RWPE2 (cell line): ENCODE data around the gene MACO1.
"Not testable (repeated sequence)": the region's sequence is repeated elsewhere in the genome, so short reads cannot be mapped to it uniquely, and the experiment has no call there.

ENCODE experiments used
- ATAC-seq: fragments of 200-7000 bp; cut with Tn5 transposase; 3 replicates; pipeline ENCODE4 v1.9.1; 2021; ENCODE audit warnings: low read depth
- DNase-seq: peaks from one replicate; pipeline ENCODE4 v3.0.0-alpha.2; 2020; ENCODE audit warnings: low spot score
- H3K27ac ChIP-seq: fragments of 450-650 bp; 2 replicates; pipeline ENCODE4 v1.5.1; 2017; ENCODE audit warnings: mild to moderate bottlenecking; ENCODE audit not compliant: poor library complexity, severe bottlenecking
- H3K27me3 ChIP-seq: fragments of 250-450 bp; sonication (Bioruptor Pico); 2 replicates; pipeline ENCODE4 v1.5.1; 2021; ENCODE audit warnings: mild to moderate bottlenecking, moderate library complexity; ENCODE audit not compliant: insufficient read depth, poor library complexity, severe bottlenecking
- H3K36me3 ChIP-seq: fragments of 250-450 bp; sonication (Bioruptor Pico); 2 replicates; pipeline ENCODE4 v1.5.1; 2020; ENCODE audit warnings: low read depth, mild to moderate bottlenecking, moderate library complexity
- H3K4me1 ChIP-seq: fragments of 250-450 bp; sonication (Bioruptor Pico); 2 replicates; pipeline ENCODE4 v1.5.1; 2021; ENCODE audit warnings: mild to moderate bottlenecking, moderate library complexity; ENCODE audit not compliant: insufficient read depth, poor library complexity, severe bottlenecking
- H3K4me3 ChIP-seq: fragments of 250-450 bp; sonication (Bioruptor Pico); 2 replicates; pipeline ENCODE4 v1.5.1; 2021; ENCODE audit warnings: mild to moderate bottlenecking, moderate library complexity; ENCODE audit not compliant: severe bottlenecking
- H3K9me3 ChIP-seq: fragments of 250-450 bp; sonication (Bioruptor Pico); 2 replicates; pipeline ENCODE4 v1.5.1; 2021; ENCODE audit warnings: mild to moderate bottlenecking, moderate library complexity; ENCODE audit not compliant: severe bottlenecking
- TF ChIP-seq, protein P1 (sequence below): fragments of 450-650 bp; IDR thresholded peaks from one replicate; pipeline ENCODE4 v1.5.1; 2017; ENCODE audit warnings: mild to moderate bottlenecking, moderate library complexity; ENCODE audit not compliant: poor library complexity, severe bottlenecking

MACO1 gene

DNA sequence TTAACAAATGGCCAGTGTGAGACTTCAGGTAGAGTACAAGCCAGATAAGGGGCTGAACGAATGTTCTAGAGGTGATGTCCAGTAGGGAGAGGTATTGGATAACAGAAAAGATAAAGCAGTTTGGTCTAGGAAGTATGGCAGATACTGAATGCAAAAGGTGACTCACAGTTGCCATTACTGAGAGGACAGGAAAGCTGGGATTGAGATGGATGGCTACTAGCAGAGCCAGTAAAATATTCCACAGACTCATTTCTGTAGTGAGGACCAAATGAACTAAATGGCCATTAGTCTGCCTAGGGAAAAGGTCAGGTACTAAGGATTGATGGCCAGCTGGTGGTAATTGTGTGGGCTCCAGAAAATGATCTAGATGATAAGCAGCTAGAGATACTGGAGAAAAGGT lies 11.5 kb downstream of the MACO1 start:
- Histone ChIP-seq H3K27me3 (no peaks in the 10 kb centered on the region), H3K4me1 (peaks cover 10% of the 10 kb centered on the region), H3K4me3 (no peak overlapping the region), H3K27ac (no peak overlapping the region), H3K36me3 (peaks cover 3% of the 10 kb centered on the region; the same call in 1 of the 2 replicates), H3K9me3 (no peaks in the 10 kb centered on the region)
- TF ChIP-seq, protein P1, sequence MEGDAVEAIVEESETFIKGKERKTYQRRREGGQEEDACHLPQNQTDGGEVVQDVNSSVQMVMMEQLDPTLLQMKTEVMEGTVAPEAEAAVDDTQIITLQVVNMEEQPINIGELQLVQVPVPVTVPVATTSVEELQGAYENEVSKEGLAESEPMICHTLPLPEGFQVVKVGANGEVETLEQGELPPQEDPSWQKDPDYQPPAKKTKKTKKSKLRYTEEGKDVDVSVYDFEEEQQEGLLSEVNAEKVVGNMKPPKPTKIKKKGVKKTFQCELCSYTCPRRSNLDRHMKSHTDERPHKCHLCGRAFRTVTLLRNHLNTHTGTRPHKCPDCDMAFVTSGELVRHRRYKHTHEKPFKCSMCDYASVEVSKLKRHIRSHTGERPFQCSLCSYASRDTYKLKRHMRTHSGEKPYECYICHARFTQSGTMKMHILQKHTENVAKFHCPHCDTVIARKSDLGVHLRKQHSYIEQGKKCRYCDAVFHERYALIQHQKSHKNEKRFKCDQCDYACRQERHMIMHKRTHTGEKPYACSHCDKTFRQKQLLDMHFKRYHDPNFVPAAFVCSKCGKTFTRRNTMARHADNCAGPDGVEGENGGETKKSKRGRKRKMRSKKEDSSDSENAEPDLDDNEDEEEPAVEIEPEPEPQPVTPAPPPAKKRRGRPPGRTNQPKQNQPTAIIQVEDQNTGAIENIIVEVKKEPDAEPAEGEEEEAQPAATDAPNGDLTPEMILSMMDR = no peak
- ATAC-seq = peak; percentile 46; the same call in 1 of the 3 replicates
- no peak for DNase-seq

DNA sequence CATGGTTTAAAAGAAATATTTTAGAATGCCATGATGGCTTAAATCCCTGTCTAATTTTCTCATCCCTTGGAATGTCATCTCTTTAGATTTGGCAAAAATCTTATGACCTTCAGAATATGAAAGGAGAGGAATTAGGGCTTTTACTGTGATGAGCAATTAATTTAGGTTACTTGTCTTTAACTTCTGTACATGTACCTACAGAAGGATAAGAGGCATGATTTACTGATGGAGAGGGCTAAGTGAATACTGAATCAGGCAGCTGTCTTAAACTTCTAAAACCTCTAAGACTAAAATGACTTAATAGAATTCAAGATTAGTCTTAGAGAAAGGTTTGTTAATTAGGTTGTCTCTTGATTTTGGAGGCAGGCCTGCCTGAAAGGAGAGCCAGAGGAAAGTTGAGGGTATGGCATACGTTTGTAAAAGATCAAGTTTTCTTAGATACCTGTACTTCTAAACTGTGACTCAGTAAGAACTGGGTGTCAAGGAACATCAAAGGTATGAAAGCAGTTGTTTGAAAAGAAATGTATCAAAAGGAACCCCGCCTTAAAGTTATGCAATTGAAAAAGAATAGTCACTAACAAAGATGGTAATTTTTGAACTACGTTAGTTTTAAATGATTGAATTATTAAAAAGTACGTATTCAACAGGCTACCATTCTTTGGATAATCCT lies 12.5 kb downstream of the MACO1 start:
- DNase-seq = no peak
- Histone ChIP-seq H3K36me3 (peaks cover 5% of the 10 kb centered on the region; the same call in 1 of the 2 replicates), H3K27me3 (no peaks in the 10 kb centered on the region), H3K27ac (no peak overlapping the region), H3K4me1 (peaks cover 10% of the 10 kb centered on the region), H3K9me3 (no peaks in the 10 kb centered on the region), H3K4me3 (no peak overlapping the region)
- TF ChIP-seq, protein P1 = no peak
- ATAC-seq = 0 out of 3 replicates have a peak, but pooled peaks have one; percentile 23

DNA sequence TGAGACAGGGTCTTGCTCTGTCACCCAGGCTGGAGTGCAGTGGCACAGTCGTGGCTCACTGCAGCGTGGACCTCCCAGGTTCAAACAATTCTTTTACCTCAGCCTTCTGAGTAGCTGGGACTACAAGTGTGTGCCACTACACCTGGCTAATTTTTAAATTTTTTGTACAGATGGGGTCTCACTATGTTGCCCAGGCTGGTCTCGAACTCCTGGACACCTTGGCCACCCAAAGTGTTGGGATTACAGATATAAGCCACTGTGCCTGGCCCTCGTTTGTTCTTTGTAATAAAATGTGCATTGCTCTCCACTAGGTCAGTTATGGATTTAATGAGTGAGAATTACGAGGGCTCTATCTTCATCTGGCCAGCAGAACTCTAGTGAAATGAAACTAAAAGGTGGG lies 13.9 kb downstream of the MACO1 start:
- not testable (repeated sequence) for H3K36me3 ChIP-seq, H3K27ac ChIP-seq, H3K4me1 ChIP-seq, DNase-seq, H3K4me3 ChIP-seq, H3K27me3 ChIP-seq, ATAC-seq, H3K9me3 ChIP-seq

DNA sequence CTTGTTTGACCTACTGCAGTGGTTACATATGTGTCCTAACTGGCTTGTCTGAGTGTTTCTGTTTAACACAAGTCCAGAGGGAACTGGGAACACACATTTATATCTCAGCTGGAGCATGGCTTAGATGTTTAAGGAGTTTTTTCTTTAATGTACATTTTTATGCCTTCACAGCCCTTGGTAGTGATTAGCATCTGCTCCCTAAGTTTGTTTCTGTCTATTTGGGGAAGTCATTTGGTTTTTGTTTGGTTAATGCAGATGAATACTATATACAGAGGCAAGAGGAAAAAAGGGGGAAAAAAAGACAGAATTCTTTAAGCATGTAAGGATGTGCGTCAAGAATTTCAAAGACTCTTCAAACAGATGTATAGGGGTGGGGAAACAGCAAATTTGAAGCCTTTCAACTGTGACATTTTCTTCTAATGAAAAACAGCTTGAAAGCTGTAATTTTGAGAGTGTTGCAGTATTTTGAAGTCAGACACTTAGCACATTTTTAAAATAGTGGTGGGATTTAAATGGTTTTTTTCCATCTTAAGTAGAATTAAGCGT lies 15.4 kb downstream of the MACO1 start:
- TF ChIP-seq, protein P1 = no peak
- no peak overlapping the region for H3K27ac ChIP-seq
- H3K4me1 ChIP-seq = peaks cover 10% of the 10 kb centered on the region
- peaks cover 8% of the 10 kb centered on the region for H3K36me3 ChIP-seq
- no peaks in the 10 kb centered on the region for H3K9me3 ChIP-seq
- no peaks in the 10 kb centered on the region for H3K27me3 ChIP-seq
- DNase-seq = no peak
- H3K4me3 ChIP-seq = no peak overlapping the region
- ATAC-seq = no peak

DNA sequence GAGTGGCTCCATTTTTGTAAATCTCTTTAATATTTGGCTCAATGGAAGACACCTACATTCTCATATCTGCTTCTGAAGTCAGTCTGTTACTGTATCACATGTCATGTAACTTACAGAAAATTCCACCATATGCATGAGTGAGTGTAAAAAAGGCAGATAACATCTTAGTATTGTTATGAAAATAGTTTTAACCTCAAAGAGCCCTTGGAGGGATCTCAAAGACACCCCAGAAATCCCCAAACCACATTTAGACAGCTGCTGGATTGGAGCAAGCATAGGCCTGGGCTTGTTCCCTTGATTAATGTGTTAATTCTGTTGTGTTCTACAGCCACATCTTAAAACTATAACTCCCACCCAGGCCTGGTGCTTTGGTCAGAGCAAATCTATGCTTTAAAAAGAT lies 16.9 kb downstream of the MACO1 start:
- no peak for DNase-seq

More for the DNA sequence above, 16.9 kb downstream of the MACO1 start:
- Histone ChIP-seq H3K27me3 (no peaks in the 10 kb centered on the region), H3K36me3 (peaks cover 8% of the 10 kb centered on the region), H3K27ac (no peak overlapping the region), H3K9me3 (no peaks in the 10 kb centered on the region), H3K4me3 (no peak overlapping the region), H3K4me1 (peaks cover 8% of the 10 kb centered on the region)
- TF ChIP-seq, protein P1 = no peak
- no peak for ATAC-seq
